H9 (cell line): ENCODE measurements around the gene FYCO1. TPM values are rescaled to one million over a fixed set of nuclear protein-coding genes. Genes with fewer than 3 reads are reported as not detected.

Source experiments
- DNase-seq: peaks from one replicate; pipeline ENCODE4 v3.0.0-alpha.2; 2017
- H2AFZ ChIP-seq: one replicate; pipeline ENCODE4 v1.6.1; 2013; ENCODE audit warnings: mild to moderate bottlenecking, low read length, control low read depth, moderate library complexity
- H2AK5ac ChIP-seq: 2 replicates; pipeline ENCODE4 v1.6.1; 2013; ENCODE audit warnings: low read length, control low read depth, mixed read lengths; ENCODE audit not compliant: insufficient read length
- H2BK120ac ChIP-seq: one replicate; pipeline ENCODE4 v1.6.1; 2013; ENCODE audit warnings: low read depth, mild to moderate bottlenecking, low read length, control low read depth, inconsistent platforms; ENCODE audit not compliant: poor library complexity, severe bottlenecking
- H2BK12ac ChIP-seq: 2 replicates; pipeline ENCODE4 v1.6.1; 2013; ENCODE audit warnings: low read length, control low read depth, mixed read lengths, low read depth; ENCODE audit not compliant: insufficient read length
- H2BK15ac ChIP-seq: 2 replicates; pipeline ENCODE4 v1.6.1; 2013; ENCODE audit warnings: low read depth, low read length, control low read depth
- H2BK20ac ChIP-seq: one replicate; pipeline ENCODE4 v1.6.1; 2013; ENCODE audit warnings: low read depth, mild to moderate bottlenecking, low read length, control low read depth, inconsistent platforms; ENCODE audit not compliant: poor library complexity, severe bottlenecking
- H2BK5ac ChIP-seq: 2 replicates; pipeline ENCODE4 v1.6.1; 2013; ENCODE audit warnings: low read length, control low read depth, mixed read lengths; ENCODE audit not compliant: insufficient read length
- H3K14ac ChIP-seq: 2 replicates; pipeline ENCODE4 v1.6.1; 2013; ENCODE audit warnings: low read length, control low read depth; ENCODE audit not compliant: insufficient read depth
- H3K18ac ChIP-seq: 2 replicates; pipeline ENCODE4 v1.6.1; 2013; ENCODE audit warnings: low read depth, mild to moderate bottlenecking, mixed read lengths, low read length, control low read depth; ENCODE audit not compliant: insufficient read length
- H3K23ac ChIP-seq: 2 replicates; pipeline ENCODE4 v1.6.1; 2013; ENCODE audit warnings: low read length, control low read depth, mixed read lengths, low read depth; ENCODE audit not compliant: insufficient read length
- H3K23me2 ChIP-seq: 2 replicates; pipeline ENCODE4 v1.6.1; 2013; ENCODE audit warnings: low read depth, mild to moderate bottlenecking, mixed read lengths, low read length, control low read depth; ENCODE audit not compliant: insufficient read length, poor library complexity, severe bottlenecking
- H3K27ac ChIP-seq: 2 replicates; pipeline ENCODE4 v1.5.1; 2013; ENCODE audit warnings: low read length, control low read depth, mixed read lengths, low read depth; ENCODE audit not compliant: insufficient read length
- H3K27me3 ChIP-seq: 2 replicates; pipeline ENCODE4 v1.6.1; 2013; ENCODE audit warnings: low read length, control low read depth, inconsistent platforms; ENCODE audit not compliant: insufficient read depth
- H3K4ac ChIP-seq: 2 replicates; pipeline ENCODE4 v1.6.1; 2013; ENCODE audit warnings: low read depth, mild to moderate bottlenecking, control low read depth, inconsistent platforms, low read length, moderate library complexity
- H3K4me1 ChIP-seq: 2 replicates; pipeline ENCODE4 v1.6.1; 2013; ENCODE audit warnings: low read length, control low read depth, inconsistent platforms; ENCODE audit not compliant: insufficient read depth
- H3K4me2 ChIP-seq: 2 replicates; pipeline ENCODE4 v1.6.1; 2013; ENCODE audit warnings: low read length, control low read depth, mixed read lengths; ENCODE audit not compliant: insufficient read length, insufficient read depth
- H3K56ac ChIP-seq: 2 replicates; pipeline ENCODE4 v1.6.1; 2013; ENCODE audit warnings: low read depth, mild to moderate bottlenecking, mixed read lengths, low read length, control low read depth; ENCODE audit not compliant: insufficient read length
- H3K79me1 ChIP-seq: 2 replicates; pipeline ENCODE4 v1.6.1; 2013; ENCODE audit warnings: low read depth, mild to moderate bottlenecking, moderate library complexity, low read length, control low read depth, inconsistent platforms; ENCODE audit not compliant: insufficient read depth, poor library complexity, severe bottlenecking
- H3K79me2 ChIP-seq: 2 replicates; pipeline ENCODE4 v1.6.1; 2013; ENCODE audit warnings: low read length, control low read depth, inconsistent platforms; ENCODE audit not compliant: insufficient read depth
- H3K9ac ChIP-seq: 2 replicates; pipeline ENCODE4 v1.6.1; 2013; ENCODE audit warnings: low read length, control low read depth, mixed read lengths; ENCODE audit not compliant: insufficient read length; ENCODE audit errors: extremely low read depth
- H3K9me3 ChIP-seq: one replicate; pipeline ENCODE4 v1.6.1; 2013; ENCODE audit warnings: low read depth, low read length, inconsistent platforms; ENCODE audit not compliant: control insufficient read depth
- H3T11ph ChIP-seq: one replicate; pipeline ENCODE4 v1.6.1; 2013; ENCODE audit warnings: mild to moderate bottlenecking, low read length, control low read depth, inconsistent platforms
- H4K20me1 ChIP-seq: one replicate; pipeline ENCODE4 v1.6.1; 2013; ENCODE audit not compliant: control insufficient read depth, insufficient read length, insufficient read depth
- H4K5ac ChIP-seq: 2 replicates; pipeline ENCODE4 v1.6.1; 2013; ENCODE audit warnings: low read depth, mild to moderate bottlenecking, mixed read lengths, low read length, control low read depth; ENCODE audit not compliant: insufficient read length
- H4K8ac ChIP-seq: replicated peaks from 2 replicates; pipeline ENCODE4 v1.6.1; 2013; ENCODE audit warnings: low read length, control low read depth, mixed read lengths, low read depth; ENCODE audit not compliant: insufficient read length
- H4K91ac ChIP-seq: 2 replicates; pipeline ENCODE4 v1.6.1; 2013; ENCODE audit warnings: low read depth, mild to moderate bottlenecking, moderate library complexity, mixed read lengths, low read length, control low read depth; ENCODE audit not compliant: insufficient read length
- H3K27ac Mint-ChIP-seq, 3 experiments: 2 replicates in 2 of 3; 3 replicates in 1 of 3; pipeline ENCODE4 v1.8.0; 2020 to 2021; ENCODE audit warnings: mixed read lengths in 3 of 3, mild to moderate bottlenecking in 1 of 3, moderate library complexity in 1 of 3
- H3K27me3 Mint-ChIP-seq: 2 replicates; pipeline ENCODE4 v1.8.0; 2021; ENCODE audit warnings: low read depth, mild to moderate bottlenecking, moderate library complexity, mixed read lengths
- H3K36me3 Mint-ChIP-seq, 3 experiments: 2 replicates in 2 of 3; 3 replicates in 1 of 3; pipeline ENCODE4 v1.8.0; 2020 to 2021; ENCODE audit warnings: low read depth in 3 of 3, mixed read lengths in 3 of 3; ENCODE audit not compliant: insufficient read depth in 1 of 3
- H3K4me1 Mint-ChIP-seq, 2 experiments: 2 replicates each; pipeline ENCODE4 v1.8.0; 2020; ENCODE audit warnings: mixed read lengths in 2 of 2
- H3K4me3 Mint-ChIP-seq, 2 experiments: 2 replicates in 1 of 2; 3 replicates in 1 of 2; pipeline ENCODE4 v1.8.0; 2020 to 2021; ENCODE audit warnings: mild to moderate bottlenecking in 2 of 2, mixed read lengths in 2 of 2, moderate library complexity in 1 of 2
- H3K9me3 Mint-ChIP-seq, 2 experiments: 2 replicates in 1 of 2; 3 replicates in 1 of 2; pipeline ENCODE4 v1.8.0; 2020; ENCODE audit warnings: mild to moderate bottlenecking in 2 of 2, mixed read lengths in 2 of 2, moderate library complexity in 1 of 2
- WGBS: extraction: QIAGEN DNeasy Blood & Tissue Kit; methylation state at CpG from one replicate; pipeline ENCODE4 v1.1.7; 2013; ENCODE audit warnings: missing lambda C conversion rate, low lambda C conversion rate, mixed read lengths; ENCODE audit not compliant: insufficient read length; ENCODE audit errors: extremely low coverage; 5-methylcytosine and 5-hydroxymethylcytosine counted together
- total RNA-seq: library from RNA; stranded (reverse); gene quantifications from 2 replicates; pipeline ENCODE4 v1.2.1, GENCODE V29; 2021
- TF ChIP-seq, protein P1 (sequence below): fragments of 200-600 bp; sonication (generic); conservative IDR thresholded peaks from 3 replicates; pipeline ENCODE4 v1.8.0; 2021; ENCODE audit warnings: antibody characterized with exemption, mild to moderate bottlenecking

The FYCO1 gene
- total RNA-seq, 1 experiment from 2014 or later: 10.4 TPM

DNA sequence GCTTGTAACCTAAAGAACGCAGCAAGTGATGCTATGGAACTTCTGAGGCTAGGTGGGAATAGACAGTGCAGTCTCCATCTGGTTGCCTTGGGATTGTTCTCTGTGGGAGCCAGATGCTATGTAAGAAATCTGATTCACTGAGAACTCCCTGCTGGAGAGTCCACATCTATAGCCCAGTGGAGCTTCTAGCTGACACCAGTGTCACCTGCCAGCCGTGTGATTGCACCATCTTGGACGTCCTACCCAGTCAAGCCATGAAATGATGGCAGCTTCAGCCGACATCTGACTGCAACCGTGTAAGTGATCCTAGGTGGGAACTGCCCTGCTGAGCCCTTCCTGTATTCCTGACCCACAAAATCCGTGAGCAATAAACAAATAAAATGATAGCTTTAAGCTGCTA is 12.4 kb upstream of the FYCO1 start:
- WGBS: no CpG with 5 or more reads among the region's 6 CpGs

More for the DNA sequence above, 12.4 kb upstream of the FYCO1 start:
- Histone ChIP-seq H3K18ac (no peak overlapping the region), H3K4me2 (no peak overlapping the region), H3K23me2 (no peaks in the 10 kb centered on the region), H3K56ac (no peak overlapping the region), H3K4ac (no peak overlapping the region), H3K9ac (no peak overlapping the region), H4K20me1 (no peaks in the 10 kb centered on the region), H3K9me3 (no peaks in the 10 kb centered on the region), H3T11ph (no peak overlapping the region), H2BK12ac (no peak overlapping the region), H4K91ac (no peak overlapping the region), H2AK5ac (no peak overlapping the region), H3K14ac (no peak overlapping the region), H3K27ac (no peak overlapping the region), H2BK120ac (no peak overlapping the region), H4K5ac (no peak overlapping the region), H3K23ac (no peak overlapping the region), H2BK15ac (no peak overlapping the region), H3K79me2 (no peaks in the 10 kb centered on the region), H2BK5ac (no peak overlapping the region), H2BK20ac (no peak overlapping the region), H3K79me1 (no peaks in the 10 kb centered on the region), H2AFZ (no peak overlapping the region), H3K4me1 (peaks cover 3% of the 10 kb centered on the region), H4K8ac (no peak overlapping the region), H3K27me3 (no peaks in the 10 kb centered on the region)
- no peak overlapping the region for H3K27ac Mint-ChIP-seq
- H3K4me1 Mint-ChIP-seq: peaks cover 16 to 18% of the 10 kb centered on the region in 2 experiments
- TF ChIP-seq, protein P1, sequence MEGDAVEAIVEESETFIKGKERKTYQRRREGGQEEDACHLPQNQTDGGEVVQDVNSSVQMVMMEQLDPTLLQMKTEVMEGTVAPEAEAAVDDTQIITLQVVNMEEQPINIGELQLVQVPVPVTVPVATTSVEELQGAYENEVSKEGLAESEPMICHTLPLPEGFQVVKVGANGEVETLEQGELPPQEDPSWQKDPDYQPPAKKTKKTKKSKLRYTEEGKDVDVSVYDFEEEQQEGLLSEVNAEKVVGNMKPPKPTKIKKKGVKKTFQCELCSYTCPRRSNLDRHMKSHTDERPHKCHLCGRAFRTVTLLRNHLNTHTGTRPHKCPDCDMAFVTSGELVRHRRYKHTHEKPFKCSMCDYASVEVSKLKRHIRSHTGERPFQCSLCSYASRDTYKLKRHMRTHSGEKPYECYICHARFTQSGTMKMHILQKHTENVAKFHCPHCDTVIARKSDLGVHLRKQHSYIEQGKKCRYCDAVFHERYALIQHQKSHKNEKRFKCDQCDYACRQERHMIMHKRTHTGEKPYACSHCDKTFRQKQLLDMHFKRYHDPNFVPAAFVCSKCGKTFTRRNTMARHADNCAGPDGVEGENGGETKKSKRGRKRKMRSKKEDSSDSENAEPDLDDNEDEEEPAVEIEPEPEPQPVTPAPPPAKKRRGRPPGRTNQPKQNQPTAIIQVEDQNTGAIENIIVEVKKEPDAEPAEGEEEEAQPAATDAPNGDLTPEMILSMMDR: no peak
- no peaks in the 10 kb centered on the region; the same call in none of the 2 replicates for H3K27me3 Mint-ChIP-seq
- no peak overlapping the region for H3K4me3 Mint-ChIP-seq
- H3K36me3 Mint-ChIP-seq: no peaks in the 10 kb centered on the region
- DNase-seq: no peak
- 0 out of 5 replicates have a peak, but pooled peaks cover 0 to 2% of the 10 kb centered on the region in 2 experiments for H3K9me3 Mint-ChIP-seq
